Measurements from ENCODE around the gene DSN1.
"Not testable (repeated sequence)": the region's sequence is repeated elsewhere in the genome, so short reads cannot be mapped to it uniquely, and the experiment has no call there.

Gene DSN1

GRCh38 chr20:36773597-36774390, at the start of gene DSN1:
Gene DSN1, minus strand, starts transcription at chr20:36773763. Its CDS starts 2,305 bp downstream, at chr20:36771458.
- in situ Hi-C loops (cut with MboI; ENCODE audit: low sequenced_read_pairs) = no loop called here

DNA sequence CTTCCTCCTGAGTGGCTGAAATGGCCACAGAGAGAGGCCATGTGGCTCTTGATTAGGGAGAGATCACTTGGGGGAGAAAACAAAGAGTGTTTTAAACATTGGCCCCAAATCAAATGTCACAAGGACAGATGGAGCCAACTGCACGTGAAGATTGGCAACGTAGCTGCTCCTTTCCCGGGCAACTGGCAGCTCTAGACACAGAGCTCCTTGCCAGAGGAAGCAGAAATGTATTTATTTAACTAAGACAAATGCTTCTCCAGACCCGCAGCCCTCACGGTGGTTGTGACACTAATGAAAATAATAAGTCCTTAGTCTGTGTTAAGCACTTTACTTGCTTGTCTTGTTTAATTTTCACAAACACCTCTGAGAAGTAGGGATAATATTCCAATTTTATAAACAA, 49.6 kb upstream of the DSN1 start:
- in situ Hi-C loops (cut with MboI; ENCODE audit: low sequenced_read_pairs) = no loop called here

DNA sequence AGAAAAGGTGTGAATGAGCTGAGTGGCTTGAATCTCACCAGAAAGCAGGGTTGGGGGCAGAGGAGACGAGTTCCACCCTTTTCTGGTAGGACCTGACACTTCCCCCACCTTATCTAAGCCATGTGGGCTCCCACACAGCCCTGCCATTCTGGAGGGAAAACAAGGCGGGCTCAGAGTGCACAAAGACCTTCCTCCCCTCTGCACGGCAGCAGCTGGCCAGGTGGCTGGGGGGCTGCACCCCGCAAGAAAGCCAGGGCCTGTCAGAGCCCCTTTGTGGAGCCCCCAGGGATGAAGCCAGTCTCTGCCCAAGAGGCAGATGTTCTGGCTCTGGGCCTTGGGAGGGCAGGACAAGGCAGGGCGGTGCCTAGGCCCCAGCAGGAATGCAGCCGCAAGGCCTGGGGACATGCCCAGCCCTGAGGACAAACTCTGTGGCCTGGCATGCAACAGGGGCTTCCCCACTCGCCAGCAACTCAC, 48.4 kb upstream of the DSN1 start:
- in situ Hi-C loops (cut with MboI; ENCODE audit: low sequenced_read_pairs) = no loop called here

GRCh38 chr20:36820928-36821327, 47.4 kb upstream of the DSN1 start:
- in situ Hi-C loops (cut with MboI; ENCODE audit: low sequenced_read_pairs) = no loop called here

DNA sequence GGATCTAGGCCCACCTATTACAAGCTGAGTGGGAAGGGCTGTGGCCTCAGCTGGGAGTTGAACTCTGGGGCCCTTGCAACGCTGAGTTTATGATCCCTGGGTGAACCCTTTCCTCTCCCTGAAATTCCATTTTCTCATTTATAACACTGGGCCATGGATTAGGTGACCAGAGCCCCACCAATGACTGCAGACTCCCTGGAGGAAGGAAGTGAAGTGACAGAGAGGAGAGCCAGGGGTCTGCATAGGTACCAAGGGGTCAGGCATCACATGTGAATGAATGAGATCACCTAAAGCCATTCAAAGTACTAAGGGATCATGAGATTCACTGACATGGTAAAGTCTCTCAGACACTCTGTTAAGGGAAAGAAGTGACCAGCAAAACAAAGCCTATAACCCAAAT, 46.5 kb upstream of the DSN1 start:
- in situ Hi-C loops (cut with MboI; ENCODE audit: low sequenced_read_pairs) = no loop called here

DNA sequence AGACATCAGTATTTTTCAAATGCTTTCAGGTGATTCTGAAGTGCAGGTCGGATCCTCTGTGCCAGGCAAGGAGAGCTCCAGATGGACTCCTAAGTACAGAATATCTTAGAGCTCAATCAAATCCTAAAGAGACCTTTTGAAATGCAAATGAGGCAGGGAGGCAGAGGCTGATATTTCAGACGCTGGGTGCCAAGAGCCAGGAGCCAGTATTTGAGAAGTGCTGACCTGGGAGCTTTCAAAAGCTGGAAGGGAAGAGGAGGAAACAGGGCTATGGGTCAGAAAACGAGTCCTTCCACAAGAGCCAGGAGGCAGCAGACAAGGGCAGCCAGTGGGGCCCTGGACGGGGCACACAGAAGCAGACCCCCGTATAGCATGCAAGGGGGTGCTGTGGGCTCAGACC, 46.1 kb upstream of the DSN1 start:
- in situ Hi-C loops (cut with MboI; ENCODE audit: low sequenced_read_pairs) = no loop called here

- in situ Hi-C loops (cut with MboI; ENCODE audit: low sequenced_read_pairs) = no loop called here
Measured at GRCh38 chr20:36818861-36819260, 45.3 kb upstream of the DSN1 start.

- in situ Hi-C loops (cut with MboI; ENCODE audit: low sequenced_read_pairs) = no loop called here
Measured at GRCh38 chr20:36818185-36818584, 44.6 kb upstream of the DSN1 start.

DNA sequence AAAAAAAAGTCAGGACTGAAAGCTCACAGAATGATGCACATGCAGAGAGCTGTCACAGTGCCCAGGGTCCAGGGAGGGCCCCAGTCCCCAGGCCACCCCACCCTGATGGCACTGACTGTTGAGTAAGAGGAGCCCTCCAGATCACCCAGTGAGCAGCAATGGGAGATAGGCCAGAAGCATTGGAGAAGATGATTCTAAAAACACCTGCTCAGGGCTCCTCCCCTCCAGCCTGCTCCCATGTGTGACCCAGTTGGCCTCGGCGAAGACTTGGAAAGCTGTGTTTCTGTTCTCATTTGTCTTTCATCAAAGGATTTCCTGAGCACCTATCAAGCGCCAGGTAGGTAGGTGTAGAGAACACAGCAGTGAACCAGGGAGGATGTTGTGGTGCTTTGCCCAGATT, 43.9 kb upstream of the DSN1 start:
- in situ Hi-C loops (cut with MboI; ENCODE audit: low sequenced_read_pairs) = no loop called here

GRCh38 chr20:36815454-36816091, 42.0 kb upstream of the DSN1 start:
- in situ Hi-C loops (cut with MboI; ENCODE audit: low sequenced_read_pairs) = no loop called here

GRCh38 chr20:36812594-36813463, 39.3 kb upstream of the DSN1 start:
- in situ Hi-C loops (cut with MboI; ENCODE audit: low sequenced_read_pairs) = no loop called here

DNA sequence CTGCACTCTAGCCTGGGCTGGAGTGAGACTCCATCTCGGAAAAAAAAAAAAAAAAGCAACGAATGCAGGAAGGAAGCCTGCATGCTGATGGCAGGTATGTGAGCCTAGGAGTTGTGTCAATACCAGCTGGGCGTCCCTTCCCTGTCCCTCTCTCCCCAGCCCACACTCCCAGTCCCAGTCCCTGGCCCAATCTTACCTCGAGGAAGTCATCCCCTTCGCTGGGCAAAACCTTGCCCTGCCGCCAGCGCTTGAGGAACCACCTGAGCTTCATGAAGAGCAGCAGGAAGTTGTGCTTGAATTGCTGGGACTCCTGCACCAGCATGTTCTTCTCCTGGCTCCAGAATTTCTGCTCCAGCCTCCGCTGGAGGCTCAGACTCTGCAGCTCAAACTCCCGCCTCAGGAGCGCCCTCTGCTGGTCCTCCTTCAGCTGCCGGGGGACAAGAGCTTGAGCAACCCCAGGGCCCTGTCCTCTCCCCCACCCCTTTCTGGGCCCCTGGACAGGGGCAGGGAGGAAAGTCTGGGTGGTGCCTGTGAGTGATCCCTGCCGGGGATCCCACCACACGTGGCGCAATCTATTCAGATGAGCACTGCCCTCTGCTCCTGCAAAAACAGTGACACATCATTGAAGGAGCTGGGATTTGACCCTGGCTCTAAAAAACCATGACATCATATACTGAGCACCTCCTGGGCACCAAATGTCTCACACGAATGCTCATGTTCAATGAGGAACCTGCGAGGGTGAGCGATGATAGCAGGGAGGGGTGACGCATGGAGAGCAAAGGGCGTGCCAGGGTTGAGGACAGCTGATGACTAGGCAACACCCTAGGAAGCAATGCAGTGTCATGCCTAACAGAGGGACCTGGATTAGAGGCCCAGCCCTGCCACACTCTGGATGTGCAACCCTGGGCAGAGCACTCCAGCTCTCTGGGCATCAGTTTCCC, 35.0 kb upstream of the DSN1 start:
- in situ Hi-C loops (cut with MboI; ENCODE audit: low sequenced_read_pairs) = no loop called here

GRCh38 chr20:36806049-36806448, 32.5 kb upstream of the DSN1 start:
- in situ Hi-C loops (cut with MboI; ENCODE audit: low sequenced_read_pairs) = no loop called here

DNA sequence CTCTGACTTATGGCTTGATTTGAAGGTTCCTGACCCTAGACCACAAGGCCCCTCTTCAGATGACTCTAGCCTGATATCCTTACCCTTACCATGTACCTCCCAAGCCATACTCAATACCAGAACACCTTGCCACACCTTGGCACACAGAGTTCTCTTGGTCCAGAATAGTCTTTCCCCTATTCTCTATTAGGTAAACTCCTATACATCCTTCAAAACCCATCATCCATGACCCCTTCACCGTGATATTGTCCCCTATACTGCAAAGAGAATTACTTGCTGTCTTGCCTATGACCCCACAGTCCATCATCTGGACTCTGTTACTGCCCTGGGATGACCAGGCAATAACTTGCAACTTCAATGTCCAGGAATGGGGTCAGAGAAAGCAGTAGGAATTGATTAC, 31.8 kb upstream of the DSN1 start:
- in situ Hi-C loops (cut with MboI; ENCODE audit: low sequenced_read_pairs) = no loop called here

GRCh38 chr20:36804425-36804824, 30.9 kb upstream of the DSN1 start:
- in situ Hi-C loops (cut with MboI; ENCODE audit: low sequenced_read_pairs) = no loop called here

DNA sequence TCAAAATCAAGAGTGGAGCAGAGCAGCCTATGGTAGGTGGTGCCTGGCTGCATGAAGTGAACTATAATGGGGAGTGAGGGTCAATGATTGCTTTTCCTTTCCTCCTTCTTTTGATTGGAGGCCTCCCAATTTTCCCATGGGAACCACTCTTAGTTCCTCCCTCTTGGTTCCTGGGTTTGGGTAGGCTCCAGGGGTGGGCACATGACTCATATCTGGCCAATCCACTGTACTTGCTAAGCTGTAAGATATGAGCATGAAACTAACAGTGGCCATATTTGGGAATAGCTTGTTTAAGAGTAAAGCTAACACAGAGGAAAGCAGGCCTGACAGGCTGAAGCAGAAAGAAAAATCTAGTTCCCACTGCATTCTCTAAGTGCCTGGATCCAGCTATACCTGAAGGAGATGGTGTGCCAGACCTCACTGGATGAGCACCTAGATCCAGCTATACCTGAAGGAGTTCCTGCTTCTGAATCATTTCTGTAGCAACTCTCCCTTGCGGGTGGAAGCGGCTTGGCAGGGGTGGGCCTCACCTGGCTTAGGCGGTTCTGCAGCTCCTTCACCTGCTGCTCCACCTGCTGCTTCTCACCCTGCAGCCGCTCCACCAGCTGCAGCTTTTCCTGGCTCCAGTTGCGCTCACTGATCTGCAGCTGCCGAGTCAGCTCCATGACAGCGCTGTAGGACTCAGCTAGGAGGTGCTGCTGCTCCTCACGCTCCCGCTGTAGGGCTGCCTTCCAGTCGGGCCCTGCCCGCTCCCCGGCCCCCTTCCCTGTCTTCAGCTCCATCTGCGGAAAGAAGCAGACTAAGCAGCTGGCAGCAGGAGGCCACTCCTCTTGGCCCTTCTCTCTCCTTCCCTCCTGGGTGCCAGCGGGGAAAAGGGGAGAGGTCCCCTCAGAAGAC, 29.0 kb upstream of the DSN1 start:
- in situ Hi-C loops (cut with MboI; ENCODE audit: low sequenced_read_pairs) = no loop called here

- in situ Hi-C loops (cut with MboI; ENCODE audit: low sequenced_read_pairs) = no loop called here
Measured at GRCh38 chr20:36800410-36800809, 26.8 kb upstream of the DSN1 start.

DNA sequence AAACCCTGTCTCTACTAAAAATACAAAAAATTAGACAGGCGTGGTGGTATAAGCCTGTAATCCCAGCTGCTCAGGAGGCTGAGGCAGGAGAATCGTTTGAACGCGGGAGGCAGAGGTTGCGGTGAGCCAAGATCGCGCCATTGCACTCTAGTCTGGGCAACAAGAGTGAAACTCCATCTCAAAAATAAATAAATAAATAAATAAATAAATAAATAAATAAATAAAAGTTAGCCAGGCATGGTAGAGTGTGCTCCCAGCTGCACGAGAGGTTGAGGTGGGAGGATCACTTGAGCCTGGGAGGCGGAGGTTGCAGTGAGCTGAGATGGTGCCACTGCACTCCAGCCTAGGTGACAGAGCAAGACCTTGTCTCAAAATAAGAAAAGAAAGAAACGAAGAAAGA, 25.8 kb upstream of the DSN1 start:
- in situ Hi-C loops (cut with MboI; ENCODE audit: low sequenced_read_pairs) = not testable (repeated sequence)

DNA sequence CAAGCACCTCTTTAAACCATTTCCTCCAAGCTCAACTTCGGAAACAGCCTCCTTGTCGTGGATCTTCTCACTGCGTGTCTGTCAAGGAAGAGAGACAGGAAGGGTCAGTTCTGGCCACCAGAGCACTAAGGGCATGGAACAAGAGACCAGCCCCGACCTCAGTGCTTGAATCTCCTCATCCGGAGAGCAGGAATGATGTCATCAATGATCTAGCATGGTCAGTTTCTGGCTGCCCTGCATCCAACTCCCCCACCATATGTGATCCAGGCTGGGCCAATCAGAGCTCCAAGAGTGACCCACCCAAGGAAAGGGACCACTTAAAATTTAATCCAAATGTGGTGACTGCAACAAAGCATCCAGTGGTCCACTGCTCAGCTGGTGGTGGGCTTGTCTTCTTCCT, 23.3 kb upstream of the DSN1 start:
- in situ Hi-C loops (cut with MboI; ENCODE audit: low sequenced_read_pairs) = no loop called here

Data from HL-60/S4 (cell line).